IMR-90 (cell line): Measurements from ENCODE around the gene TLCD5. TPM values are rescaled to one million over a fixed set of nuclear protein-coding genes. Genes with fewer than 3 reads are reported as not detected.
A peak's percentile ranks its signal among the peaks of the same experiment; 100 is the strongest.

Source experiments
- ATAC-seq: fragments of 200-7000 bp; cut with Tn5 transposase; 2 replicates; pipeline ENCODE4 v1.9.1; 2020; ENCODE audit warnings: low read depth, mild to moderate bottlenecking, moderate library complexity
- BruUV-seq: library from RNA; stranded (reverse); fragments of 400-500 nt; replicated peaks from 2 replicates; lab custom pipeline; 2021; lab: Mats Ljungman, UMichigan
- CTCF ChIA-PET: fragments of 300-600 bp; formaldehyde crosslinking; extraction: SDS; loops from one replicate; lab custom pipeline; 2021; ENCODE audit warnings: antibody characterized with exemption; lab: Yijun Ruan, JAX
- POLR2A ChIA-PET: fragments of 300-600 bp; sonication (Branson Sonifier 250); formaldehyde crosslinking; loops from one replicate; lab custom pipeline; 2022; ENCODE audit warnings: antibody characterized with exemption; ENCODE audit not compliant: unreplicated experiment; lab: Charles Lee
- DNase-seq: peaks from one replicate; pipeline ENCODE4 v3.0.0; 2013
- H2AFZ ChIP-seq: replicated peaks from 2 replicates; pipeline ENCODE3; 2013; ENCODE audit warnings: low read length, mild to moderate bottlenecking; ENCODE audit not compliant: poor library complexity
- H2AK5ac ChIP-seq: 2 replicates; pipeline ENCODE4 v1.6.1; 2013; ENCODE audit warnings: low read depth, low read length, inconsistent platforms
- H2AK9ac ChIP-seq: replicated peaks from 2 replicates; pipeline ENCODE3; 2013; ENCODE audit warnings: mild to moderate bottlenecking, low read depth, low read length, moderate library complexity; ENCODE audit not compliant: poor library complexity
- H2BK120ac ChIP-seq: 2 replicates; pipeline ENCODE4 v1.6.1; 2013; ENCODE audit warnings: low read depth, low read length, inconsistent platforms
- H2BK15ac ChIP-seq: 3 replicates; pipeline ENCODE4 v1.6.1; 2013; ENCODE audit warnings: low read depth, low read length, inconsistent platforms
- H2BK20ac ChIP-seq: 2 replicates; pipeline ENCODE4 v1.6.1; 2013; ENCODE audit warnings: low read depth, mild to moderate bottlenecking, inconsistent platforms, low read length, moderate library complexity
- H2BK5ac ChIP-seq: 2 replicates; pipeline ENCODE4 v1.6.1; 2013; ENCODE audit warnings: mild to moderate bottlenecking, low read depth, low read length, inconsistent platforms; ENCODE audit not compliant: poor library complexity, severe bottlenecking
- H3K14ac ChIP-seq: replicated peaks from 2 replicates; pipeline ENCODE4 v1.6.1; 2013; ENCODE audit warnings: low read depth, low read length, inconsistent platforms
- H3K18ac ChIP-seq: 2 replicates; pipeline ENCODE4 v1.6.1; 2013; ENCODE audit warnings: low read depth, low read length, control low read depth
- H3K23ac ChIP-seq: 2 replicates; pipeline ENCODE4 v1.6.1; 2013; ENCODE audit warnings: low read depth, low read length, inconsistent platforms
- H3K27ac ChIP-seq: 2 replicates; pipeline ENCODE4 v1.5.1; 2013; ENCODE audit warnings: mild to moderate bottlenecking, control low read depth, low read length; ENCODE audit not compliant: insufficient read depth
- H3K27me3 ChIP-seq: 2 replicates; pipeline ENCODE4 v1.6.1; 2013; ENCODE audit warnings: low read length; ENCODE audit not compliant: control insufficient read depth, insufficient read depth
- H3K36me3 ChIP-seq: 2 replicates; pipeline ENCODE4 v1.6.1; 2013; ENCODE audit warnings: low read length, mixed read lengths; ENCODE audit not compliant: control insufficient read depth, insufficient read depth
- H3K4ac ChIP-seq: 2 replicates; pipeline ENCODE4 v1.6.1; 2013; ENCODE audit warnings: low read depth, low read length, inconsistent platforms
- H3K4me1 ChIP-seq: 2 replicates; pipeline ENCODE4 v1.6.1; 2013; ENCODE audit warnings: low read length, mixed read lengths; ENCODE audit not compliant: control insufficient read depth, insufficient read depth
- H3K4me2 ChIP-seq: 2 replicates; pipeline ENCODE4 v1.6.1; 2013; ENCODE audit warnings: low read depth, mild to moderate bottlenecking, control low read depth, low read length, moderate library complexity
- H3K4me3 ChIP-seq: 2 replicates; pipeline ENCODE4 v1.5.1; 2013; ENCODE audit warnings: low read depth, mild to moderate bottlenecking, control low read depth, low read length, moderate library complexity; ENCODE audit not compliant: insufficient read depth
- H3K56ac ChIP-seq: 2 replicates; pipeline ENCODE4 v1.6.1; 2013; ENCODE audit warnings: low read length, inconsistent platforms; ENCODE audit not compliant: insufficient read depth; ENCODE audit errors: extremely low read depth
- H3K79me1 ChIP-seq, 2 experiments: 2 replicates each; pipeline ENCODE4 v1.6.1; 2013; ENCODE audit warnings: low read length in 2 of 2, inconsistent platforms in 1 of 2, low read depth in 1 of 2
- H3K9ac ChIP-seq: 2 replicates; pipeline ENCODE4 v1.6.1; 2013; ENCODE audit warnings: low read depth, low read length, control low read depth
- H3K9me1 ChIP-seq: 2 replicates; pipeline ENCODE4 v1.6.1; 2013; ENCODE audit warnings: low read length, inconsistent platforms; ENCODE audit not compliant: insufficient read depth
- H3K9me3 ChIP-seq: 2 replicates; pipeline ENCODE4 v1.6.1; 2013; ENCODE audit warnings: low read length; ENCODE audit not compliant: control insufficient read depth, insufficient read depth
- H4K20me1 ChIP-seq: 2 replicates; pipeline ENCODE4 v1.6.1; 2013; ENCODE audit warnings: low read length, inconsistent platforms; ENCODE audit not compliant: insufficient read depth
- H4K5ac ChIP-seq: 2 replicates; pipeline ENCODE4 v1.6.1; 2013; ENCODE audit warnings: mild to moderate bottlenecking, low read depth, low read length, control low read depth
- H4K8ac ChIP-seq, 2 experiments: 2 replicates each; pipeline ENCODE4 v1.6.1; 2013; ENCODE audit warnings: low read depth in 2 of 2, low read length in 2 of 2, control low read depth in 1 of 2, inconsistent platforms in 1 of 2
- H4K91ac ChIP-seq: 2 replicates; pipeline ENCODE4 v1.6.1; 2013; ENCODE audit warnings: low read depth, low read length, inconsistent platforms; ENCODE audit not compliant: insufficient read depth
- CHD1 ChIP-seq: IDR thresholded peaks from 2 replicates; pipeline ENCODE4 v1.6.1; 2012; ENCODE audit warnings: low read depth, low read length, improper control_type of control experiment
- dilution Hi-C: fragments of 300-500 bp; cut with HindIII; formaldehyde crosslinking; loops from one replicate; pipeline ENCODE4 v1.14.3; 2018; ENCODE audit warnings: low sequenced_read_pairs; ENCODE audit not compliant: unreplicated experiment
- in situ Hi-C: fragments of 300-500 bp; cut with MboI; formaldehyde crosslinking; loops from 3 replicates; pipeline ENCODE4 v1.14.3; 2019; ENCODE audit warnings: low sequenced_read_pairs, inconsistent platforms, mixed read lengths
- intact Hi-C: fragments of 100-400 bp; cut with micrococcal nuclease; formaldehyde crosslinking; loops from 2 replicates; pipeline ENCODE4 v1.10.0; 2022
- polyA plus RNA-seq, 3 experiments: library from polyadenylated mRNA; depleted of rRNA; stranded (reverse); fragments of >200 nt; gene quantifications; 2 replicates each; pipeline ENCODE4 v1.2.3, GENCODE V29; 2012; ENCODE audit warnings: low replicate concordance in 1 of 3
- total RNA-seq: library from RNA; depleted of rRNA; stranded (reverse); fragments of >200 nt; gene quantifications from 2 replicates; pipeline ENCODE4 v1.2.3, GENCODE V29; 2012

The TLCD5 gene
- total and polyA plus RNA-seq, 2 of the 4 experiments (the other 2 are of a cell fraction) = 9.5 to 11.5 TPM

GRCh38 chr11:120363436-120363835 lies 38.3 kb downstream of the TLCD5 start:
- in situ Hi-C loops (no loop called here), intact Hi-C loops (no loop called here), dilution Hi-C loops (no loop called here)
- Histone ChIP-seq H2BK15ac (peak overlapping the region; percentile 59; the same call in 1 of the 3 replicates), H2AFZ (no peak overlapping the region), H2BK20ac (peak overlapping the region; percentile 55; the same call in 1 of the 2 replicates), H3K27ac (peak overlapping the region; percentile 35; the same call in 1 of the 2 replicates), H3K18ac (peak overlapping the region; percentile 65; the same call in 1 of the 2 replicates), H3K9me3 (no peaks in the 10 kb centered on the region), H2AK5ac (0 out of 2 replicates have a peak overlapping the region, but pooled peaks have one; percentile 86), H3K56ac (no peak overlapping the region), H3K9ac (no peak overlapping the region), H4K5ac (peak overlapping the region; percentile 18; the same call in 1 of the 2 replicates), H3K4me1 (peaks cover 14% of the 10 kb centered on the region), H4K20me1 (peaks cover 80% of the 10 kb centered on the region), H4K8ac (peak overlapping the region; percentile 4 to 49; a peak in 1 of 4 replicates), H3K4ac (peak overlapping the region; percentile 56; the same call in 1 of the 2 replicates), H3K23ac (0 out of 2 replicates have a peak overlapping the region, but pooled peaks have one; percentile 6), H2BK120ac (peak overlapping the region; percentile 54; the same call in 1 of the 2 replicates), H3K9me1 (peaks cover 11% of the 10 kb centered on the region), H3K36me3 (no peaks in the 10 kb centered on the region), H3K79me1 (peaks cover 29 to 60% of the 10 kb centered on the region in 2 experiments), H2AK9ac (no peak overlapping the region), H3K14ac (peak overlapping the region; percentile 35), H3K4me2 (peak overlapping the region; percentile 73; the same call in 1 of the 2 replicates), H2BK5ac (peak overlapping the region; percentile 87), H3K27me3 (no peaks in the 10 kb centered on the region), H4K91ac (peak overlapping the region; percentile 30), H3K4me3 (no peak overlapping the region)
- TF ChIP-seq CHD1 = no peak
- ChIA-PET CTCF (no interaction called here), POLR2A (no interaction called here)
- BruUV-seq = no TSS peak
- DNase-seq = no peak
- ATAC-seq = peak; percentile 31
